GM12864 (cell line): ENCODE measurements around the gene RCSD1.

Source experiments
- DNase-seq: peaks from one replicate; pipeline ENCODE4 v3.0.0-alpha.2; 2011; ENCODE audit warnings: low read depth
- H3K4me3 ChIP-seq: 2 replicates; pipeline ENCODE4 v1.5.1; 2011; ENCODE audit warnings: mild to moderate bottlenecking, low read depth, low read length, control low read depth
- CTCF ChIP-seq: IDR thresholded peaks from 2 replicates; pipeline ENCODE4 v1.5.1; 2011; ENCODE audit warnings: low read depth, mild to moderate bottlenecking, moderate library complexity, low read length, control low read depth, inconsistent platforms; ENCODE audit errors: missing control alignments

RCSD1 gene

DNA sequence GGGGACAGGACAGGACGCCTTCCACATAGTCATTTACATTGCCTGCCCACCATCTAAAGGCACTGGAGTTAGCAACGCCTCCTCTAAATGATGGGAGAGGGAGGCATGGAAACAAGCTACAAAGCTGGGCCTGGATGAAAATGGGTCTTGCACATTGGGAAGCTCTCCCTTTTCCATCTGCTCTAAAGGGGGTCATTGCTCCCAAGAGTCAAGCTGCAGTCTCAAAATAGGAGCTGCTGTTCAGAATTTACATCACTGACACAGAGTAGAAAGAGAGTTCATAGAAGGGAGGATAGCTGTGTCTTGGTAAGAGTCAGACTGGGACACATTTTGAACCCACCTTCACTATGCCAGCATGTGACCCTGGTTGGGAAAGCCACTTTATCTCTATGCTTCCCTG is 26.6 kb downstream of the RCSD1 start:
- no peak for TF ChIP-seq CTCF
- H3K4me3 ChIP-seq, result no peak overlapping the region
- DNase-seq, result no peak

DNA sequence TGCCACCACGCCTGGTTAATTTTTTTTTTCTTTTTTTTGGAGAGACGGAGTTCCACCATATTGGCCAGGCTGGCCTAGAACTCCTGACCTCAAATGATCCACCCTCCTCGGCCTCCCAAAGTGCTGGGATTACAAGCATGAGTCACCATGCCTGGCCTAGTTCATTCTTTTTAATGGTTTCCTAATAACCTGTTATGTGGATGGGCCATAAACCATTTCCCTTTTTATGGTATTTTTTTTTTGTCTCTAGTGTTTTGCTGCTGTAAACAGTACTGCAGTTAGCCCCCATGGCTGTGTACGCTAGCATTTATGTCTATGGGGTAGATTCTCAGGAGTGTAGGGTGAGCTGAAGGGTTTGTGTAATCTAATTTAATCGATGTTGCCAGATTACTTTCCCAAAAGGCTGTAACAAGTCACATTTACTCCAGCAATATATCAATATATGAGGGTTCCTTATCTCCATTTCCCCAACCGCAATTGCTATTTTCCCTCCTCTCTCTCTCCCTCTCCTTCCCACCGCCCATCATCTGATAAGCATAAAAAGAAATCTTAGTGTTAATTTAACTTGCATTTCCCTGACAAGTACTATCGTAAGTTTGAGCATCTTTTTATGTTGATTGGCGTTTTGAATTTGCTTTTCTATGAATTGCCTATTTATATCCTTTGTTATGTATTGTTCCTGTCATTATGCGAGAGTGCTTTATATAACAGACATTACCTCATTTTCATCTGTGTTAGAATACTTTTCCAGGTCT is 28.7 kb downstream of the RCSD1 start:
- DNase-seq, result no peak
- no peak overlapping the region for H3K4me3 ChIP-seq
- TF ChIP-seq CTCF, result no peak

DNA sequence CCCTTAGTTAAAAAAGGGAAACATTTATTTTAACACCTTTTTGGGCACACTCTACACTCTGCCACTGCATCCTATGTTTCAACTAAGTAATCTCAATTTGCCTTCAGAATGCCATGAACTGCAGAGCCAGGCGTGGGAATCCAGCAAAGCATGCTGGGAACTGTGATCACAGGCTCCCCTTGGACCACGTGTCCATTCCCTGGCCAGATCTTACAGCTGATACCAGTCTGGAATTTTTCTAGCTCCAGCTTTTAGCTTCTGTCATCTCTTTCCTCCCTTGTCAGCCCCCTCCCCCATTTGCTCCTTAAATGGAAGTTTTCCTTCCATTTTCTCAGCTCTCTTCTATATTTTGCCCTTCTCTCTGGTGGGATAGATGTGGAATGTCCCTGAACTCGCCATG is 29.4 kb downstream of the RCSD1 start:
- no peak overlapping the region for H3K4me3 ChIP-seq
- no peak for DNase-seq
- no peak for TF ChIP-seq CTCF

DNA sequence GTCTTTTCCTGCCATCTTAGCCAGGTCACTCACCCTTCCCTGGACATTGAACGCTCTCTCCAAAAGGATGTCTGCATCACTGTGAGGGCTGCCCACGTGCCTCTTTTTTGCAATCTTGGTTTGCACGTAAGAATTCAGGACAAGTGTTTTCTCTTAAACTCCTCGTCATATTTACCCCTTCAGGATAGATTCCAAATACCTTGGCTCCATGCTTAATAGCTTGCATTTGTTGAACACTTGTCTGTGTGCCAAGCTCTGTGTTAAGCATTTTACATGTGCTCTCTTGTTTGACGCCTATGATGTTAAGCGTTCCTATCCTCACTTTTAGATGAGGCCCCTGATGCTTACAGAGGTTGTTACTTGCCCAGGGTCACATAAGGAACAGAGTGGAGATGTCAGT is 29.8 kb downstream of the RCSD1 start:
- H3K4me3 ChIP-seq, result no peak overlapping the region
- DNase-seq, result no peak
- no peak for TF ChIP-seq CTCF

DNA sequence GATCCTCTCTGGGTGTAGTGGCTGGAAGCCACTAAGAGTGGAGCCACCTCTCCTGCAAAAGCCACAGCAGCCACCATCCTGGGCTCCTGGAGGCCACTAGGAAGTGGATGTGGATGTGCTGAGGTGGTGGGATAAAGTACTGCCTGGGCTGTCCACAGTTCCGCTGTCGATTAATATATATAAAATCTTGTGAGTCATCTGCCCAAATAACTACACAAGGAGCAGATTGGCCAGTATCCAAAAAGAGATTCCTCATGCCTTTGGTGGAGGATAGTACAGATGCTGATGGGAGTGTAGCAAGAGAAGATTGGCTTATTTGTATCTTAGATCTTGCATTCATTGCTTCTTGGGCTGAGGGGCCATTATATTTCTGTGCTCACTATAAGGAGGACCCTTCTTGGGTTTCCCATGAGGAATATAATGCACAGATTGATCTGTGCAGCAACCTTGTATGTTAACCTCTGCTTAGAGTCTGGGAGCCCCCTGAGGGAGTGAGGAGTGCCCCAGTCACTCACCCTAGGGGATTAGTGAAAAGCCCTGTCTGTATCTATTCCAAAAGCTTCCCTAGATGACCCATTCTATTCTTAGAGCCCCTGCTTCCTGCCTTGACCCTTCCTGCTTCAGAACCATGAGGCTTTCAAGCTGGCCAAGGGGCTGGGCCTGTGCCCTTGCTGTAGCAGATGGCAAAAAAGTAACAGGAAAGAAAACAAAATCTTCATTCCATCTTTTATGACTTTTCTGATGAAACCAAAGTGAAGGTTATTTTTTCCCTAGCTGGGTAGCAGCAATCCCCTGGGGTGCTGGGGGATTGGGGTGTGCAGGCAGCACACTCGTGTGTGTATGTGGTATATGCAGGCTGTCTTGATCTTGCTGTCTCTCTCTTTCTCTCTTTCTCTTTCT is 31.7 kb downstream of the RCSD1 start:
- H3K4me3 ChIP-seq, result no peak overlapping the region
- no peak for DNase-seq
- TF ChIP-seq CTCF, result no peak

- H3K4me3 ChIP-seq, result no peak overlapping the region
- DNase-seq, result no peak
- TF ChIP-seq CTCF, result no peak
These were observed 33.2 kb downstream of the RCSD1 start for GRCh38 chr1:167663002-167663772.
